Measurements from ENCODE around the gene BGN.
A peak's percentile ranks its signal among the peaks of the same experiment; 100 is the strongest.

Gene BGN

GRCh38 chrX:153507484-153508178, 12.9 kb downstream of the BGN start:
- DNase-seq, result peak; percentile 26 to 29

- no peak for DNase-seq
Measured at GRCh38 chrX:153509592-153509991, 14.8 kb downstream of the BGN start.

GRCh38 chrX:153510383-153510782, 15.6 kb downstream of the BGN start:
- DNase-seq, result no peak

GRCh38 chrX:153511784-153512500, 17.2 kb downstream of the BGN start:
- DNase-seq, result no peak

GRCh38 chrX:153512501-153512893, 17.7 kb downstream of the BGN start:
- no peak for DNase-seq

- DNase-seq, result no peak
Measured at GRCh38 chrX:153513265-153513664, 18.5 kb downstream of the BGN start.

GRCh38 chrX:153514259-153514658, 19.5 kb downstream of the BGN start:
- DNase-seq, result no peak

- DNase-seq, result no peak
Measured at GRCh38 chrX:153515435-153515834, 20.7 kb downstream of the BGN start.

- no peak for DNase-seq
Measured at GRCh38 chrX:153516073-153516472, 21.3 kb downstream of the BGN start.

GRCh38 chrX:153517423-153517822, 22.6 kb downstream of the BGN start, which contains the start of gene ATP2B3:
ATP2B3 (plus strand) TSS chrX:153517642; CDS start chrX:153536248, 18,606 bp downstream.
- DNase-seq, result no peak

GRCh38 chrX:153517946-153518834, 23.4 kb downstream of the BGN start:
- DNase-seq, result no peak

- DNase-seq, result no peak
Measured at GRCh38 chrX:153519569-153520286, 24.9 kb downstream of the BGN start.

- DNase-seq, result no peak
Measured at GRCh38 chrX:153520287-153520917, 25.6 kb downstream of the BGN start.

GRCh38 chrX:153521034-153521433, 26.3 kb downstream of the BGN start:
- DNase-seq, result no peak

- DNase-seq, result no peak
Measured at GRCh38 chrX:153522259-153522658, 27.5 kb downstream of the BGN start.

- no peak for DNase-seq
Measured at GRCh38 chrX:153523269-153523668, 28.5 kb downstream of the BGN start.

- no peak for DNase-seq
Measured at GRCh38 chrX:153524234-153524633, 29.5 kb downstream of the BGN start.

GRCh38 chrX:153525451-153525850, 30.7 kb downstream of the BGN start:
- DNase-seq, result no peak

- DNase-seq, result no peak
Measured at GRCh38 chrX:153526042-153526441, 31.3 kb downstream of the BGN start.

GRCh38 chrX:153526801-153527200, 32.0 kb downstream of the BGN start:
- no peak for DNase-seq

GRCh38 chrX:153527208-153527607, 32.4 kb downstream of the BGN start:
- no peak for DNase-seq

GRCh38 chrX:153530411-153531129, 35.8 kb downstream of the BGN start:
- no peak for DNase-seq
